ENCODE results near the gene RASD1. TPM values are rescaled to one million over a fixed set of nuclear protein-coding genes. Genes with fewer than 3 reads are reported as not detected.
A peak's percentile ranks its signal among the peaks of the same experiment; 100 is the strongest.
"Not testable (repeated sequence)": the region's sequence is repeated elsewhere in the genome, so short reads cannot be mapped to it uniquely, and the experiment has no call there.

RASD1 gene
- total RNA-seq, 2 experiments from 2014 or later, result 0.18 to 0.21 TPM

DNA sequence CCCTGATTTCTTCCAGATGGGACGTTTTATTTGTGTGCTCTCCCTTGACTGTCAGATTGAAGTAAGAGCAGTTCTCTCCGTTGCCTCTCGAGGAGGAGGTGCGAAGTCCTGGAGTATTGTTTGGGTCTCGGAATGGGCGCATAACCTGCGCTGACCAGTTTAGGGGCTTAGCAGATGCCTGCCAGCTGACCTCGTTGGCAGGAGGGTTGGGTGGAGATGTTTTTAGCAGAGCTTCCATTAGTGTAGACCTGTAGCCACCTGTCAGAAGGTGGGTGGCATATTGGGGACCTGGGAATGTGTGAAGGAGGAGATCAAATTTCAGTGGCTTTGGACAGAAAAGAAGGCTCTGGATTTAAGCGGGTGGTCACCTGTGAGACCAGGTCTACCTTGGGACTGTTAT lies 3.6 kb downstream of the RASD1 start:
- ATAC-seq (no peak), DNase-seq (no peak)
- peaks cover 5% of the 10 kb centered on the region for H3K27me3 Mint-ChIP-seq
- H3K4me3 Mint-ChIP-seq, result no peak overlapping the region
- H3K27ac Mint-ChIP-seq, result no peak overlapping the region
- POLR2A ChIA-PET, result no interaction called here
- H3K36me3 Mint-ChIP-seq (ENCODE audit: low read depth), result peaks cover 17% of the 10 kb centered on the region
- CTCF ChIA-PET, result interaction anchor here (0.7 to 0.9 kb wide), 3 partner anchors 20 to 204 kb away, joined by 3 to 5 read pairs (median 3); no protein-coding TSS in a partner anchor
- no peaks in the 10 kb centered on the region for H3K9me3 Mint-ChIP-seq (ENCODE audit: low read depth)
- intact Hi-C loops (cut with DNase I, micrococcal nuclease), result no loop called here
- peaks cover 19% of the 10 kb centered on the region for H3K4me1 Mint-ChIP-seq

DNA sequence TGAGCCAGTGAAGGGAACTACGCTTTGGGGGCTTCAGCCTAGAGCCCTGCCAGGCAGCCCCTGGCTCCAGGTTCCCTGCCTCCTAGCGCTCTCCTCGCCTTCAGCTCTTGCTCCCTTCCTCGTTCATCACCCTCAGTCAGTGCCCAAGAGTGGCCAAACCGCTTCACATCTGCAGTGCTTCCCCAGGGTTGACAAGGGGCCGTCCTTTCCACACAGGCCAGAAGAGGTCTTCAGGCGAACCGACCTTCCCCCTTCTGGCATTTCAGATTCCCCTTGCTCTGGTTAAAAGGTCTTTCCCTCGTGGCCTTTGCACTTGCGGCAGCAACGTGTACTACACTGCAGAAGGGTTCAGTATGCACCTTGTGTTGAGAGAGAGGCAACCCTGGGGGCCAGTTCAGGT lies 4.1 kb downstream of the RASD1 start:
- Mint-ChIP-seq H3K9me3 (ENCODE audit: low read depth) (no peaks in the 10 kb centered on the region), H3K27me3 (peaks cover 5% of the 10 kb centered on the region), H3K36me3 (ENCODE audit: low read depth) (peaks cover 21% of the 10 kb centered on the region), H3K4me3 (no peak overlapping the region), H3K4me1 (peaks cover 19% of the 10 kb centered on the region), H3K27ac (no peak overlapping the region)
- intact Hi-C loops (cut with DNase I, micrococcal nuclease), result no loop called here
- ATAC-seq (no peak), DNase-seq (no peak)
- CTCF ChIA-PET, result interaction anchor here (0.7 to 0.9 kb wide), 3 partner anchors 20 to 203 kb away, joined by 3 to 5 read pairs (median 3); no protein-coding TSS in a partner anchor
- POLR2A ChIA-PET, result interaction anchor here (0.5 kb wide), 1 partner anchor 116 kb away, joined by 3 read pairs; no protein-coding TSS in a partner anchor

DNA sequence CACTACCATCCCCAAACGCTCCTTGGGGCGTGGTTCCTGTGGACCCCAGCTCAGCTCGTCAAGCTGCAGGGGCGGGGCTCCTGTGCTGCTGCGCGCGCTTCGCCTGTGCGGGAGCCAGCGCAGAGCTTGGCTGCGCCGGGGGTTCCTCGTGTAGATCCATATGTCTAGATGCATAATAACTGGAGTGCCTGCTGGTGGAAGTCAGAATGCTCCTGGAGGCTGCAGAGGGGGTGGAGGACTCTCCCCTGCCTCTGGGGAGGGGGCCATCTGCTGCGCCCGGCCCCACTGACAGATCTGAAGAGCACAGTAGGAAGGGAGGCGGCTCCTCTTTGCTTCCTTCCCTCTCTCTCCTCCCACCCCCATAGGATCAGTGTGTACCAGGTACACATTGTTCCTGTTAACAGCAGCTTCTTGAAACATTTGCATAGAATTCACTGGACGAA lies 4.6 kb downstream of the RASD1 start:
- Mint-ChIP-seq H3K9me3 (ENCODE audit: low read depth) (no peaks in the 10 kb centered on the region), H3K4me3 (no peak overlapping the region), H3K36me3 (ENCODE audit: low read depth) (peaks cover 27% of the 10 kb centered on the region), H3K27me3 (peaks cover 5% of the 10 kb centered on the region), H3K4me1 (peaks cover 22% of the 10 kb centered on the region), H3K27ac (no peak overlapping the region)
- intact Hi-C loops (cut with DNase I, micrococcal nuclease), result no loop called here
- ATAC-seq (no peak), DNase-seq (no peak)
- ChIA-PET POLR2A (interaction anchor here (0.5 kb wide), 1 partner anchor 116 kb away, joined by 3 read pairs; no protein-coding TSS in a partner anchor), CTCF (interaction anchor here (0.8 to 1.1 kb wide), 2 partner anchors 8 to 20 kb away, joined by 3 to 4 read pairs; no protein-coding TSS in a partner anchor)

DNA sequence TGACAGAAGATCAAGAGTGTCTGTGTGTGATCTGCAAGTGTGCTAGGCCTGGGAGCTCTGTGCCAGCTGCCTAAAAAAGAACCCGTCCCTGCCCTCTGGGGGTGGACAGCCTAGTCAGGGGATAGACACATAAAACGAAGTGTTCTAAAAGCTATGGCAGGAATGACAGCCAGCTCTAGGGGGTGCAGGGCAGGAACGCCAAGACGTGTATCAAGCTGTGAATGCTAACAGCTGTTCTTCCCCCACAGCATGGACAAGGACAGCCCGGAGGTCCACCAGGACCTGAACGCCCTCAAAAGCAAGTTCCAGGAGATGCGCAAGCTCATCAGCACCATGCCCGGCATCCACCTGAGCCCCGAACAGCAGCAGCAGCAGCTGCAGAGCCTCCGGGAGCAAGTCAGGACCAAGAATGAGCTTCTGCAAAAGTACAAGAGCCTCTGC lies 5.1 kb downstream of the RASD1 start:
- H3K27ac Mint-ChIP-seq, result no peak overlapping the region
- ATAC-seq (no peak), DNase-seq (no peak)
- H3K9me3 Mint-ChIP-seq (ENCODE audit: low read depth), result no peaks in the 10 kb centered on the region
- CTCF ChIA-PET, result interaction anchor here (0.6 to 1.3 kb wide), 6 partner anchors 9 to 499 kb away, joined by 3 to 4 read pairs (median 4); no protein-coding TSS in a partner anchor
- H3K4me3 Mint-ChIP-seq, result no peak overlapping the region
- H3K27me3 Mint-ChIP-seq, result peaks cover 5% of the 10 kb centered on the region
- peaks cover 22% of the 10 kb centered on the region for H3K4me1 Mint-ChIP-seq
- intact Hi-C loops (cut with DNase I, micrococcal nuclease), result no loop called here
- H3K36me3 Mint-ChIP-seq (ENCODE audit: low read depth), result peaks cover 27% of the 10 kb centered on the region
- POLR2A ChIA-PET, result no interaction called here

DNA sequence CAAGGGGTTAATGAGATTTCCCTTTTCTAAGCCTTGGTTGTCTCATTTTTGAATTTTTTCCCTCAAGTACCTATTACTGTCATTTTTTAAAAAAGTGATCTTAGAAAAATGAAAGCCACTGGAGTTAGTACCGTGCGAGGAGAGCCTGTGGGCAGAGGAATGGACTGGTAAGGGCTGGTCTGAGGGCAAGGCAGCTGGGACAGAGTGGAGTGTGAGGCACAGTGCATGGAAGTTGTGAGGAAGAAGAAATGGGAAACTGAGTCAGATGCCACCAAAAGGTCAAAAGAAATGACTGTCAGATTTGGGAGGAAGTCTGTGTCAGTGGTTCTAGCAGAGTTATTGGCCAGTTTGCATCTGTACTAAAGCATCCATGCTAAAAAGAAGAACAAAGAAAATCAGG lies 8.2 kb downstream of the RASD1 start:
- POLR2A ChIA-PET, result no interaction called here
- H3K27me3 Mint-ChIP-seq, result no peaks in the 10 kb centered on the region
- DNase-seq (no peak), ATAC-seq (no peak)
- no peak overlapping the region for H3K27ac Mint-ChIP-seq
- H3K9me3 Mint-ChIP-seq (ENCODE audit: low read depth), result no peaks in the 10 kb centered on the region
- CTCF ChIA-PET, result no interaction called here
- H3K36me3 Mint-ChIP-seq (ENCODE audit: low read depth), result peaks cover 35% of the 10 kb centered on the region
- H3K4me3 Mint-ChIP-seq, result no peak overlapping the region
- H3K4me1 Mint-ChIP-seq, result peaks cover 37% of the 10 kb centered on the region
- intact Hi-C loops (cut with DNase I, micrococcal nuclease), result no loop called here

DNA sequence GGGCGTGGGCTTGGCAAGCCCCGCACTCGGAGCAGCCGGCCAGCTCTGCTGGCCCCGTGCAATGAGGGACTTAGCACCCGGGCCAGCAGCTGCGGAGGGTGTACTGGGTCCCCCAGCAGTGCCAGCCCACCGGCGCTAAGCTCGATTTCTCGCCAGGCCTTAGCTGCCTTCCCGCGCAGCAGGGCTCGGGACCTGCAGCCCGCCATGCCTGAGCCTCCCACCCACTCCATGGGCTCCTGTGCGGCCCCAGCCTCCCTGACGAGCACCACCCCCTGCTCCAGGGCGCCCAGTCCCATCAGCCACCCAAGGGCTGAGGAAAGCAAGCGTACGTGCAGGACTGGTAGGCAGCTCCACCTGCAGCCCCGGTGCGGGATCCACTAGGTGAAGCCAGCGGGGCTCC lies 9.8 kb downstream of the RASD1 start:
- H3K4me3 Mint-ChIP-seq; H3K9me3 Mint-ChIP-seq (ENCODE audit: low read depth); H3K27ac Mint-ChIP-seq; POLR2A ChIA-PET; ATAC-seq; H3K27me3 Mint-ChIP-seq; CTCF ChIA-PET; intact Hi-C loops (cut with DNase I, micrococcal nuclease); DNase-seq: not testable (repeated sequence)
- Mint-ChIP-seq H3K4me1 (peaks cover 48% of the 10 kb centered on the region), H3K36me3 (ENCODE audit: low read depth) (peaks cover 31% of the 10 kb centered on the region)

DNA sequence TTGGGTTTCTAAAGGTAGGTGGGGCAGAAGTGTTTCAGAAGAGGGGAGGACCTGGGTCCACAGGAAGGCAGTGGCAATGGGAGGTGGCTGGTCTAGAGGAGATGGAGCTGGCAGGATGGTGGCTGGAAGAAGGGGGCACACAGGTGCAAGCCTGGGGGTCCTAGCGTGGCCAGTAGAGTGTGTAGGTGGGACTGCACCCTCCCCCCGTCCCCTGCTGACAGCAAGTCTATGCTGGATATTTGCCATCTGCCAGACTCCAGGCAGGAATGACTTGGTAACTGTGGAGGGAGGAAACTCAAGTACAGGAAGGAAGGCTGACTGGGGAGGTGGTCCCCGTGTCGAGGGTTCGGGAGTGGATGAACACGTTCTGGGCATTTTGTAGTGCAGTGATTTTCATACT lies 10.8 kb downstream of the RASD1 start:
- DNase-seq, result no peak
- Mint-ChIP-seq H3K27ac (peak overlapping the region; percentile 30), H3K27me3 (no peaks in the 10 kb centered on the region), H3K4me1 (peaks cover 55% of the 10 kb centered on the region), H3K4me3 (no peak overlapping the region), H3K9me3 (ENCODE audit: low read depth) (no peaks in the 10 kb centered on the region), H3K36me3 (ENCODE audit: low read depth) (peaks cover 35% of the 10 kb centered on the region)
- intact Hi-C loops (cut with DNase I, micrococcal nuclease), result loop anchor here in 1 of 2 experiments (2.0 kb wide), 2 partner anchors 107 to 205 kb away; partner anchors contain the start of gene COPS3
- no peak for ATAC-seq
- POLR2A ChIA-PET, result interaction anchor here (0.6 kb wide), 1 partner anchor 207 kb away, joined by 4 read pairs; no protein-coding TSS in a partner anchor
- CTCF ChIA-PET, result interaction anchor here (0.6 kb wide), 1 partner anchor 68 kb away, joined by 3 read pairs; no protein-coding TSS in a partner anchor

DNA sequence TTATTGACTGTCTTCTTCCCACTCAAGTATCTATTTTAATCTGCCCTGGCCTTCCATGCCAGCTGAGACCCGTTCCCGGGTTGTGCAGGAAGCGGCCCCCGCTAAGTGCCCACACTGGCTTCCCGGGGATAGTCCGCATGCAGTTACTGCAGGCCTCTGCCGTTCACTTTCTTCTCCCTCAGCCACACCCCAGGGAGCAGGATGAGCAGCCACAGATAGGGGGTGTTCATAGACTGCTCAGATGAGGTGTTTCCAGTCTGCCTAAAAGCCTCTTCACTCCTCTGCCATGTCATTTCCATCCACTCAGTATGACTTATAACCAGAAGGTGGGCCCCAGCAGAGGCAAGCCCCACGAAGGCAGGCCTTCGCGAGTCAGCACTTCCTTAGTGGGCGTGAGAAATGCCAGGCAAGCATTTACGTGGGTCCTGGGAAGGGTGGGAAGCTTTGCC lies 11.7 kb downstream of the RASD1 start:
- peak; percentile 84 for DNase-seq
- Mint-ChIP-seq H3K27ac (peak overlapping the region; percentile 68), H3K4me3 (no peak overlapping the region), H3K36me3 (ENCODE audit: low read depth) (peaks cover 38% of the 10 kb centered on the region), H3K9me3 (ENCODE audit: low read depth) (no peaks in the 10 kb centered on the region), H3K27me3 (no peaks in the 10 kb centered on the region), H3K4me1 (peaks cover 64% of the 10 kb centered on the region)
- POLR2A ChIA-PET, result interaction anchor here (0.7 kb wide), 1 partner anchor 31 kb away, joined by 3 read pairs; no protein-coding TSS in a partner anchor
- CTCF ChIA-PET, result interaction anchor here (1.0 to 1.1 kb wide), 2 partner anchors 12 to 13 kb away, joined by 3 read pairs; no protein-coding TSS in a partner anchor
- ATAC-seq, result peak; percentile 100
- intact Hi-C loops (cut with DNase I, micrococcal nuclease), result loop anchor here in 1 of 2 experiments (1.0 to 5.0 kb wide), 4 partner anchors 12 to 204 kb away; partner anchors contain the start of genes COPS3 and RASD1

DNA sequence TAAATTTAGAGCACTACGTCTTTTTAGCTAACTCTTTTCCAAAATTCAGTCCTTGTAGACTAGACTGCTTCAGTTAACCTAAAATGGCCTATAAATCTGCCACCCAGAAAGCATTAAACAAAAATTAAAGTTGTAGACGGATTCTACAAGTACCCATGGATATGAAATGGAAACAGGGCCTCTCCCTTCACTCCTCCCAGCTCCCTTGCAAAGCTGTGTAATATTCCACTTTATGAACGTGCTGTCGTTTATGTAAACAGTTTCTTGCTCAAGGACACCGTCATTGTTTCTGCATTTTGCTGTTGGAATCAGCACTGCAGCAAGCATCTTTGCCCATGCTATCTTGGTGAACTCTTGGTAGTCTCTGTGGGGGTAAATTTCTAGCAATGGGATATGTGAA lies 14.3 kb downstream of the RASD1 start:
- ATAC-seq, result no peak
- intact Hi-C loops (cut with DNase I, micrococcal nuclease), result loop anchor here in 1 of 2 experiments (5.0 kb wide), 1 partner anchor 160 kb away; no protein-coding TSS in a partner anchor
- ChIA-PET CTCF (interaction anchor here (1.0 kb wide), 1 partner anchor 15 kb away, joined by 3 read pairs; no protein-coding TSS in a partner anchor), POLR2A (no interaction called here)
- no peak for DNase-seq
- peaks cover 25% of the 10 kb centered on the region for H3K36me3 Mint-ChIP-seq (ENCODE audit: low read depth)
- no peaks in the 10 kb centered on the region for H3K27me3 Mint-ChIP-seq
- H3K4me3 Mint-ChIP-seq, result no peak overlapping the region
- peaks cover 71% of the 10 kb centered on the region for H3K4me1 Mint-ChIP-seq
- H3K27ac Mint-ChIP-seq, result no peak overlapping the region
- H3K9me3 Mint-ChIP-seq (ENCODE audit: low read depth), result no peaks in the 10 kb centered on the region

DNA sequence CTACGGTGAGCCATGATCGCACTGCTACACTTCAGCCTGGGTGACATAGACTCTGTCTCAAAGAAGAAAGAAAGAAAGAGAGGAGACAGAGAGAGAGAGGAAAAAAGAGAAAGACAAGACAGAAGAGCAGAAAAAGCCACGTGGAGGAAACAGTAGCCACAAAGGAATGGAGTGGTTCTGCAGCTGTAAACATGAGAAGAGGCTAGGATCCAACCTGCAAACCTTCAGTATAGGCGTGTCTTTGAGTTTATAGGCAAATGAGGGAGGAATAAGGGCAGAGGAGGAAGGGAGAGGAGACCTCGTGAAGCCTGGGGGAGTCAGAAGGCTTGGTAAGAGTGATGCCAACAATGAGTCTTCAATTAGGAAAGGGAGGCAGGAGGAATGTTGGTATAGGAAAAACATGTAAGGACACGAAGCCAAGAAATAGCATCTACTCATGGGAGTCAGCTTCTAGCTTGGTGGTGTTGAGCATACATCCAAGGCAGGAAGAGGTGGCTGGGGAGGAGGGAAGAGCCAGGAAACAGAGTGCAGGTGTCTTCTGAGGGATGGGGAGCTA lies 15.5 kb downstream of the RASD1 start:
- ChIA-PET CTCF (interaction anchor here (0.5 to 1.1 kb wide), 2 partner anchors 13 to 27 kb away, joined by 3 read pairs; no protein-coding TSS in a partner anchor), POLR2A (interaction anchor here (1.0 kb wide), 1 partner anchor 16 kb away, joined by 3 read pairs; no protein-coding TSS in a partner anchor)
- H3K4me3 Mint-ChIP-seq, result peak overlapping the region; percentile 15
- H3K27ac Mint-ChIP-seq, result peak overlapping the region; percentile 83
- no peak for DNase-seq
- H3K9me3 Mint-ChIP-seq (ENCODE audit: low read depth), result no peaks in the 10 kb centered on the region
- intact Hi-C loops (cut with DNase I, micrococcal nuclease), result loop anchor here in 1 of 2 experiments (5.0 kb wide), 1 partner anchor 162 kb away; no protein-coding TSS in a partner anchor
- no peaks in the 10 kb centered on the region for H3K27me3 Mint-ChIP-seq
- peaks cover 21% of the 10 kb centered on the region for H3K36me3 Mint-ChIP-seq (ENCODE audit: low read depth)
- ATAC-seq, result no peak
- peaks cover 68% of the 10 kb centered on the region for H3K4me1 Mint-ChIP-seq

DNA sequence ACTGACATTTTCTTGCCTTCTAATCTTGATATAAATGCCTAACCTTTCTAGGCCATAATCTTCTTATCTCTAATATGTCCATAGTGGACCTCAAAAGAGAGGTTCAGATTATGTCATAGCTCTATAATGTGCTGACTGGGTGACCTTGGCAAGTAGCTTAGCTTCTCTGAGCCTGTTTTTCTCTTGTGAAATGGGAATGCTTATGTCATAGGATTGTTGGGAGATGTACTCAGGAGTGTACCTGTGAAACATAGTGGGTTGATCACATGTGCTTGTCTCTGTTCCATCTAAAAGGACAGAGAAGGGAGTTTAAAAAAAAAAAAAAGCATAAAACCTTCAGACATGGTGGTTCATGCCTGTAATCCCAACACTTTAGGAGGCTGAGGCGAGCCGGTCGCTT lies 17.0 kb downstream of the RASD1 start:
- Mint-ChIP-seq H3K27ac (no peak overlapping the region), H3K9me3 (ENCODE audit: low read depth) (no peaks in the 10 kb centered on the region), H3K4me3 (peak overlapping the region; percentile 0), H3K27me3 (no peaks in the 10 kb centered on the region), H3K36me3 (ENCODE audit: low read depth) (peaks cover 17% of the 10 kb centered on the region), H3K4me1 (peaks cover 58% of the 10 kb centered on the region)
- ATAC-seq, result no peak
- ChIA-PET CTCF (interaction anchor here (0.6 kb wide), 1 partner anchor 295 kb away, joined by 3 read pairs; no protein-coding TSS in a partner anchor), POLR2A (no interaction called here)
- intact Hi-C loops (cut with DNase I, micrococcal nuclease), result loop anchor here in 1 of 2 experiments (5.0 to 10.0 kb wide), 2 partner anchors 62 to 434 kb away; partner anchors contain the start of gene MPRIP
- DNase-seq, result no peak
